Measurements from ENCODE around the gene CSPG4. TPM values are rescaled to one million over a fixed set of nuclear protein-coding genes. Genes with fewer than 3 reads are reported as not detected.

CSPG4 gene
- total and polyA plus RNA-seq, 12 donors: 7.4 to 19.8 (median 12.1) TPM

DNA sequence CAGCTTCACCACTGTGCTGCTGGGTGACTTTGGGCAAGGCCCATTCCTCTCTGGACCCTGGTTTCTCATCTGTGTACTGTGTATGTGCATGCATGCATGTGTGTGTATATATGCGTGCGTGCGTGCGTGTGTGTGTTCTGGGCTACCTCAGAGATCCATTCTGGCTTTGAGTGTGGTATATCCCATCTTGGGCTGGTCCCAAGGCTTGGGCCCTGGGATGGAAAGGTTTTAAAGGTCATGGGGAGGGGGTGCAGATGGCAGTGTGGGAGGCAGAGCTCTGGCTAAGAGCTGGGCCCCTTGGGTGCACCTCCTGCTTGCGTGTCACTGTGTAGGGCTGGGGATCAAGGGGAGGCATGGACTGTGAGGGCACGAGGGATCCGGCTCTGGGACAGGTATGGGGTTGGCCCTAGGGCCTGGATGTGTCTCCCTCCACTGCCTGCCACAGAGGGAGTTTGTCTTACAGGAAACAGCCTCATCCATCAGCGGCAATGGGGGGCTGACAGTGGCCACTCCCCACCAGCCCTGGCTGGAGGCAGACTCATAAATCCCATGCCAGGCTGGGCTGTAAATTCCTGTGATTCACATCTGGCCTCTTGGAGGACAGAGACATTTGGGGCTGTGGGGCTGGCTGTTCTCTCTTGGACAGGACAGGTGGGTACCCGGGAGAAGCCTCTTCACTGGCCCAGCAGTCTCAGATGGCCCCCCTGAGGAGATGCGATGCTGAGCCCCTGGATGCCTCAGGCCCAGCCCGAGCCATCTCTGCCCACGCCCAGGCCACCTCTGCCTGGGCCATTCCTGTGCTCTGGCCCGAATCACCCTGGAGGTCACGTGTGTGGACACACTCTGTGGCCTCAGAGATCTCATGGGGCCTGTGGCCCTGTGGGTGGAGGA is 21.4 kb upstream of the CSPG4 start:
- intact Hi-C loops (cut with DNase I): loop anchor here in 8 of 10 donors (2.0 to 10.0 kb wide), 5 partner anchors 42 to 68 kb away; no protein-coding TSS in a partner anchor
- no peak for ATAC-seq
- WGBS, 2 donors: 93 to 95% methylated on average over 14 of the region's 14 CpGs
- TF ChIP-seq, protein P1, sequence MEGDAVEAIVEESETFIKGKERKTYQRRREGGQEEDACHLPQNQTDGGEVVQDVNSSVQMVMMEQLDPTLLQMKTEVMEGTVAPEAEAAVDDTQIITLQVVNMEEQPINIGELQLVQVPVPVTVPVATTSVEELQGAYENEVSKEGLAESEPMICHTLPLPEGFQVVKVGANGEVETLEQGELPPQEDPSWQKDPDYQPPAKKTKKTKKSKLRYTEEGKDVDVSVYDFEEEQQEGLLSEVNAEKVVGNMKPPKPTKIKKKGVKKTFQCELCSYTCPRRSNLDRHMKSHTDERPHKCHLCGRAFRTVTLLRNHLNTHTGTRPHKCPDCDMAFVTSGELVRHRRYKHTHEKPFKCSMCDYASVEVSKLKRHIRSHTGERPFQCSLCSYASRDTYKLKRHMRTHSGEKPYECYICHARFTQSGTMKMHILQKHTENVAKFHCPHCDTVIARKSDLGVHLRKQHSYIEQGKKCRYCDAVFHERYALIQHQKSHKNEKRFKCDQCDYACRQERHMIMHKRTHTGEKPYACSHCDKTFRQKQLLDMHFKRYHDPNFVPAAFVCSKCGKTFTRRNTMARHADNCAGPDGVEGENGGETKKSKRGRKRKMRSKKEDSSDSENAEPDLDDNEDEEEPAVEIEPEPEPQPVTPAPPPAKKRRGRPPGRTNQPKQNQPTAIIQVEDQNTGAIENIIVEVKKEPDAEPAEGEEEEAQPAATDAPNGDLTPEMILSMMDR (IDR thresholded peaks at IDR 0.05): no peak
- no peak for DNase-seq
- H3K9me3 ChIP-seq: no peaks in the 10 kb centered on the region
- no peaks in the 10 kb centered on the region for H3K27me3 ChIP-seq
- H3K36me3 ChIP-seq: no peaks in the 10 kb centered on the region
- no peak overlapping the region for H3K27ac ChIP-seq
- H3K4me3 ChIP-seq: no peak overlapping the region
- peaks cover 14 to 51% (median 31%) of the 10 kb centered on the region in 9 donors for H3K4me1 ChIP-seq

DNA sequence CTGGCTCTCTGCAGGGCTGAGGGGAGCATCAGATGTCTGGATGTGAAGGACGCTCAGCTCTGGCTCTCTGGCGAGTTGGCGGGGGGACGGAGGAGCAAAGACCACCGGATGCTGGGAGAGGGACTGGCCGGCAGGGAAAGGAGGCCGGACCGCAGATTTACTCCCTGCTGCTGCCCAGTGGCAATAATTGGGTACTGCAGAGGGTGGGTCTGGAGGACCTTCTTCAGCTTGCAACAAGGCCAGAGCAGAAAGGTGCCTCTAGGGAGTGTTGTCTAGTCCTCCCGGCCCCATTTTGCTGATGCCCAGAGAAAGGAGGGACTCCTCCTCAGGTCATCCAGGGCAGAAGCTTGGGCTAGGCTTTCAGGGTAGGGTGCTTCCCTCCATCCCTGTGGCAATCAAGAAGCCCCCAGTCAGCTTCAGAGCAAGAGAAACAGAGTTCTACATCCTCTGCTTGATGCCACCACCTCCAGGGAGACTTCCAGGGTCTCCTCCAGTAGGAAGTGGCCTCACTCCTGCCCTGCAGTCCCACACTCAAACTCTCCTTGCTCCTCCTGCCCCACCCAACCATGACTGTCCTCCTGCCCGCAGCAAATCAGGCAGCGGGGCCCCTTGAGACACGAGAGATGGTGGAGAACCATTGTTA is 20.3 kb upstream of the CSPG4 start:
- WGBS, 2 donors: 23 to 26% methylated on average over 12 of the region's 12 CpGs
- peak overlapping the region in 2 of 10 donors; percentile 31 to 55 for H3K27ac ChIP-seq
- DNase-seq (peak; percentile 70 to 79), ATAC-seq (peak; percentile 63 to 81 (median 71))
- intact Hi-C loops (cut with DNase I): loop anchor here in 8 of 10 donors (2.0 to 10.0 kb wide), 5 partner anchors 41 to 69 kb away; no protein-coding TSS in a partner anchor
- H3K4me3 ChIP-seq: peak overlapping the region in 1 of 10 donors; percentile 8
- H3K36me3 ChIP-seq: no peaks in the 10 kb centered on the region
- H3K4me1 ChIP-seq: peaks cover 10 to 42% (median 23%) of the 10 kb centered on the region in 9 donors
- TF ChIP-seq, protein P1 (IDR thresholded peaks at IDR 0.05): peak; percentile 78 to 94 (median 87)
- peaks cover 0 to 3% (median 0%) of the 10 kb centered on the region in 7 donors for H3K27me3 ChIP-seq
- no peaks in the 10 kb centered on the region for H3K9me3 ChIP-seq

DNA sequence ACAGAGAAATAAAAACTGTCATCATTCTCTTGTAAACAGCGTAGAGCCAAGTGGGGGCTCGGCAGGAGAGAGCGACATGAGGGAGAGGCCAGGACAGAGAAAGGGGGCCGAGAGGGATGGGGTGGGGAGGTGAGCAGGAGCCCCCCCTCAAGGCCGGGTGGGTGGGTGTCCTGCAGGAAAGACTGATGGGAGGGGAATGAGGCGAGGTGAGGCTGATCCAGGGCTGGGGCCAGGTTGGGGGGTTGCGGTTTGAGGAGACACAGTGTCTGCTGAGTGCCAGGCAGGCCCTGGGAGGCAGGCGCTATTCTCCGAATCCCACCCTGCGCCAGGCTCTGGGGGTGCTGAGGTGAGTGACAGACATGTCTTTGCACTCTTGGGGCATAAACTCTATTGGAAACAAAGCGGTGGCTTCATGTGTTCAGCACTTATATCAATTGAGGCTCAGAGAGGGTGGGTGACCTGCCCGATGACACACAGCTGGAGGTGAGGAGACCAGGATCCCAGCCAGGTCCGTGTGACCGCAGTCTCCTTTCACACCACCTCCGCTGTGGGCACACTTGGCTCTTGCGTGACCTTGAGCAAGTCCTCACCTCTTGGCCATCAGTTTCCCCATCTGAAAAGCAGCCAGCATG is 19.6 kb upstream of the CSPG4 start:
- intact Hi-C loops (cut with DNase I): loop anchor here in 8 of 10 donors (2.0 to 10.0 kb wide), 5 partner anchors 40 to 70 kb away; no protein-coding TSS in a partner anchor
- no peaks in the 10 kb centered on the region for H3K36me3 ChIP-seq
- DNase-seq: no peak
- peaks cover 0 to 6% (median 0%) of the 10 kb centered on the region in 7 donors for H3K27me3 ChIP-seq
- H3K27ac ChIP-seq: peak overlapping the region in 4 of 10 donors; percentile 29 to 55 (median 36)
- peaks cover 8 to 36% (median 19%) of the 10 kb centered on the region in 9 donors for H3K4me1 ChIP-seq
- ATAC-seq: peak in 5 of 8 donors; percentile 3 to 16 (median 12)
- TF ChIP-seq, protein P1 (IDR thresholded peaks at IDR 0.05): no peak
- 43 to 46% methylated on average over 16 of the region's 16 CpGs for WGBS, 2 donors
- H3K4me3 ChIP-seq: peak overlapping the region in 5 of 10 donors; percentile 10 to 35 (median 12)
- H3K9me3 ChIP-seq: no peaks in the 10 kb centered on the region

Measured in heart right ventricle (tissue), 16 donors.